Mucosa of stomach (tissue), 1 donor: ENCODE results near the gene ADCY4.
"Not testable (repeated sequence)": the region's sequence is repeated elsewhere in the genome, so short reads cannot be mapped to it uniquely, and the experiment has no call there.

ENCODE experiments used
- H3K27me3 ChIP-seq: one replicate; pipeline ENCODE4 v1.7.0; 2013; ENCODE audit warnings: mild to moderate bottlenecking, low read length; ENCODE audit not compliant: control insufficient read depth, insufficient read depth
- H3K36me3 ChIP-seq: one replicate; pipeline ENCODE4 v1.7.0; 2013; ENCODE audit warnings: low read length; ENCODE audit not compliant: control insufficient read depth, insufficient read depth
- H3K4me1 ChIP-seq: one replicate; pipeline ENCODE4 v1.7.0; 2013; ENCODE audit warnings: mild to moderate bottlenecking, low read length; ENCODE audit not compliant: control insufficient read depth, insufficient read depth
- H3K4me3 ChIP-seq: one replicate; pipeline ENCODE4 v1.7.0; 2013; ENCODE audit warnings: low read length
- H3K9ac ChIP-seq: one replicate; pipeline ENCODE4 v1.7.0; 2013; ENCODE audit warnings: mild to moderate bottlenecking, low read length, moderate library complexity
- H3K9me3 ChIP-seq: one replicate; pipeline ENCODE4 v1.7.0; 2013; ENCODE audit warnings: mild to moderate bottlenecking, low read length, moderate library complexity; ENCODE audit not compliant: control insufficient read depth
- donor health status: Pancreatic carcinoma.

Gene ADCY4

DNA sequence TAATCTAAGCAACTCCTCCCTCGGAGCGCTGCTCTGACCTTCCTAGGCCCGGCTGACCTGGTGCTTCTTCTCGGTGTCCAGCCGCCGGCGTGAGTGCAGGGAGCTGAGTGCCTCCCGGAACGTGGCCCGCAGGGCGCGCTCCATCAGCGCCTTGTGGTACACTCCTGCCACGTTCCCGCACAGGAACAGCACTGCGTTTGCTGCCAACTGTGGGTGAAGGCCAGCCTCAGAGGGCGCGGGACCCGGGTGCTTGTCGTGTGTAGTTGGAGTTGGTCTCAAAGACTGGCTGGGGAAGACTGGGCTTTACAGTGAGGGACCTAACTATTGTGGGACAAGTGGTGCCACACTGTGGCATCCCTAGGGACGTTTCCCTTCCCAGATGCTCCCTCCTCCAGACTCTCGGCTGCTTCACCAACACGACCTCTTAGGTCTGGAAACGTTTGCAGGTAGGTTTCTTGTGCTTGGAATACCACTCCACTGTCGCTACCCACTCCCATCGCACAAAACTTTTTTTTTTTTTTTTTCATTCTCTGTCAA is 3.1 kb downstream of the ADCY4 start:
- H3K9ac ChIP-seq, result no peak overlapping the region
- H3K4me1 ChIP-seq, result peaks cover 30% of the 10 kb centered on the region
- no peak overlapping the region for H3K4me3 ChIP-seq
- H3K27me3 ChIP-seq, result peaks cover 24% of the 10 kb centered on the region
- no peaks in the 10 kb centered on the region for H3K9me3 ChIP-seq
- H3K36me3 ChIP-seq, result no peaks in the 10 kb centered on the region

DNA sequence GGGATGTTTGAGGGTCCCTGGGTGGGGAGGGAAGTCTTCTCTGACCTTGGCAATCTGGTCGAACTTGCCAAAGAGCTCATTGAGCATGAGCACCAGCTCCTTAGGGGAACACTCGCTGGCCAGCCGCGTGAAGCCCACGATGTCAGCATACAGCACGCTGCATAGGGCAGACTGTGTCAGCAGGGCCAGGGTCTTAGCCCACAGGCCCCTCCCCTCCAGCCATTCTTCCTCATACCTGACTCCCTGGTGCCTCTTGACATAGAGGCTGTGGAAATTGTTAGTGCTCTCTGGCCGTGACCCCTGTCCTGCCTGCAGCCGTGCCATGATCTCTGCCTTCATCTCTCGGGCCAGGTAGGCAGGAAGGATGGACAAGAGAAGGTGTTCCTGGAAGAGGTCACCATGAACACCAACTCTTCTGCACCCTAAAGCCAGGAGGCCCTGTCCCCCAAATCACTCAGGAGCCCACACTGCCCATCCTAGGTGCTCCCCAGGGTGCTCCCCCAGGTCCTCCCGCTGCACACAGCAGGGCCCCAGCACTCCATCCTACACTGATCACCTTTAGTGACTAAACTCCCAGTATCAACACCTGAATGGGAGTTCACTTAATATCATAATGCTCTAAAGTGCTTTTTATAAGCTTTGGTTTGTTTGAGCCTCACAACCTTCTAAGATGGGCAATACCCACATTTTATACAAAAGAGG is 3.7 kb downstream of the ADCY4 start:
- H3K9me3 ChIP-seq, result no peaks in the 10 kb centered on the region
- peaks cover 30% of the 10 kb centered on the region for H3K4me1 ChIP-seq
- H3K27me3 ChIP-seq, result peaks cover 26% of the 10 kb centered on the region
- no peak overlapping the region for H3K9ac ChIP-seq
- no peaks in the 10 kb centered on the region for H3K36me3 ChIP-seq
- no peak overlapping the region for H3K4me3 ChIP-seq

DNA sequence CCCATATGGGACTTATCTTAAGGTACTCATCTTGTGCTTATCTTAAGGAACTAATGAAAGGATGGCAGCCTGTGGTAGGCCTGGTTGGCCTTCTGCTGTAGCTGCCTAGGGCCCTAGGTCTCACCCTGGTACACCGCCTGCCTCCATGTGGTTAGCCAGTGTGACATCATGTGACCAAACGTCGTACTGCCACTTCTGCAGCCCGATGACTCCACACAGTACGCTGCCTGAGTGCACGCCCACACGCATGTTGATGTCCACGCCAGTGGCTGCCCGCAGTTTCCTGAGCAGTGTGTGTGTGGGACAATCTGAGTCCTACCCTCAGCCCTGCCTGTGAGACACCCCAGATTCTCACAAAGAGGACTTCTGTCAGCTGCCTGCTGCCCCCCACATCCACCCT is 5.1 kb downstream of the ADCY4 start:
- H3K27me3 ChIP-seq, result peaks cover 24% of the 10 kb centered on the region
- H3K4me1 ChIP-seq, result peaks cover 26% of the 10 kb centered on the region
- H3K9ac ChIP-seq, result peak overlapping the region; percentile 15
- H3K36me3 ChIP-seq, result no peaks in the 10 kb centered on the region
- no peak overlapping the region for H3K4me3 ChIP-seq
- no peaks in the 10 kb centered on the region for H3K9me3 ChIP-seq

DNA sequence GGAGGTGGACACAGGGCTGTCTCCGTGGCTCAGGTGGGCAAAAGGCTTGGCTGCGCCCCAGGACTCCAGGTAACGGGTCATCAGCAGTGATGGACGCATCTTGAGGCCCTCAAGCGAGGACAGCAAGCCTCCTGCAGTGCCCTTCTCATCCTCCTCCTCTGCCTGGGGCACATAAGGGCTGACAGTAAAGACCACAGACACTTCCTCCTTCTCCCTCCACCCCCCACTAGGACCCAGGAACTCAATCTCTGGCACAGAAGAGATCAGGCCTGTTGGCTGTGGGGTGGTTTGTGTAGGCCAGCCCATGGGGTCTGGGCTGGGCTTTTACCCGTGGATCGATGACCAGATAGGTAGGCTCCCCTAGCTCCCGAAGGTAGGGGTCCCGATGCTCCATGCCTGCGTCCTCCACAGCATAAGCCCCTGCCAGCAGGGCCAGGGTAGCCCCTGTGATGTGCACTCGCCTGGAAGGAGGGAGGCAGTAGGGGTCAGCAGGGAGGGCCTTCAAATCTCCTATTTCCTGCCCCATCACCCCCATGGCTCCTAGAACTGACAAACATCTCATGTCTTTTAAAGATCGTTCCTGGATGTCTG is 5.7 kb downstream of the ADCY4 start:
- Histone ChIP-seq H3K4me1 (peaks cover 20% of the 10 kb centered on the region), H3K36me3 (no peaks in the 10 kb centered on the region), H3K9ac (peak overlapping the region; percentile 15), H3K4me3 (no peak overlapping the region), H3K9me3 (no peaks in the 10 kb centered on the region), H3K27me3 (peaks cover 19% of the 10 kb centered on the region)

DNA sequence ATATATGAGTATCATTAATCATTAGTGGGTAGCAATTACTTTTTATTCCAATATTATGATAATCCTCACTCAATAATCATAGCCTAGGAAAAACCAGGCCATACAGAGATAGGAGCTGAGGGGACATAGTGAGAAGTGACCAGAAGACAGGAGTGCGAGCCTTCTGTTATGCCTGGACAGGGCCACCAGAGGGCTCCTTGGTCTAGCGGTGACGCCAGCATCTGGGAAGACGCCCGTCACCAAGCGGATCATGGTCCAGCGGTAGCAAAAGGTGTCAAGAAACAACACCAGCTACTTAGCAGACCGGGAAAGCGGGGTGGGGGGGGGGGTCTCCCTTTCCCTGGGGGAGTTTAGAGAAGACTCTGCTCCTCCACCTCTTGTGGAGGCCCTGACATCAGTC is 7.0 kb downstream of the ADCY4 start:
- H3K4me1 ChIP-seq, H3K36me3 ChIP-seq, H3K9me3 ChIP-seq, H3K27me3 ChIP-seq, H3K9ac ChIP-seq, H3K4me3 ChIP-seq: not testable (repeated sequence)

DNA sequence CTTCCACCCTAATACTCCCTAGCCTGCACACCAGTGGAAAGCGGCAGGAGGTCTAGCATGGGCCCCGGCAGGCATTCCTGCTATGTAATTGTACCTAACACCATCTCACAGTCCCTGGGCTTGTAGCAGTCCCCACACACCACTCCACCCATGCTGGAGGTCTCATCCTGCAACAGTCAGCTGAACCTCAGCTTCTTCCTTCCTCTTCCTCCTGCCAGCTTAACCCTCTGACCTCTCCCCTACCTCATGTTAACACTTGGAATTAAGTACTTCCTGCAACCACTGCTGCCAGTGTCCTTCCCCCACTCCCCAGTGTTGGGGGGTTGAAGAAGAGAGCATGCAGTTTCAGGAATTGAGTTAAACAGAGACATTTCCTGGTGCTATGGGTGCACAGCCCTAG is 7.6 kb downstream of the ADCY4 start:
- no peaks in the 10 kb centered on the region for H3K9me3 ChIP-seq
- no peak overlapping the region for H3K9ac ChIP-seq
- no peaks in the 10 kb centered on the region for H3K36me3 ChIP-seq
- H3K4me1 ChIP-seq, result peaks cover 1% of the 10 kb centered on the region
- H3K4me3 ChIP-seq, result no peak overlapping the region
- H3K27me3 ChIP-seq, result peaks cover 10% of the 10 kb centered on the region

DNA sequence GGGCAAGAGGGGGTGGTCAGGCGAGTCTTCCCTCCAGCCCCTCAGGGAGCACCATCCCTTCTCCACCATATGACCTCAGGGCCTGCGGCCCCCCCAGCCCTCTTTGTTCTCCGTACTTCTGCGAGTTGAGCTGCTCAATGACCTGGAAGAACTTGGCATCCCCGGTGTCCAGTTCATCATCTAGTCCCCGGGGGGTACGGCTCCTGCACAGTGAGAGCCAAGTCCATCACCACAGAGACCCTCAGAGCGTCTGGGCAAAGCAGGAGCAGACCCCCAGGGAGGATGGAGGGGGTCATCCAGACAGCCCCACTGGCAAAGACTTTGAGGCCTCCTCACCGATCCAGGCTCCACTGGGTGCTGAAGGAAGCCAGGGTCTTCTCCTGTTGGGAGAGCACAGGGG is 8.9 kb downstream of the ADCY4 start:
- Histone ChIP-seq H3K9ac (no peak overlapping the region), H3K27me3 (peaks cover 10% of the 10 kb centered on the region), H3K36me3 (no peaks in the 10 kb centered on the region), H3K9me3 (no peaks in the 10 kb centered on the region), H3K4me1 (no peaks in the 10 kb centered on the region), H3K4me3 (no peak overlapping the region)

DNA sequence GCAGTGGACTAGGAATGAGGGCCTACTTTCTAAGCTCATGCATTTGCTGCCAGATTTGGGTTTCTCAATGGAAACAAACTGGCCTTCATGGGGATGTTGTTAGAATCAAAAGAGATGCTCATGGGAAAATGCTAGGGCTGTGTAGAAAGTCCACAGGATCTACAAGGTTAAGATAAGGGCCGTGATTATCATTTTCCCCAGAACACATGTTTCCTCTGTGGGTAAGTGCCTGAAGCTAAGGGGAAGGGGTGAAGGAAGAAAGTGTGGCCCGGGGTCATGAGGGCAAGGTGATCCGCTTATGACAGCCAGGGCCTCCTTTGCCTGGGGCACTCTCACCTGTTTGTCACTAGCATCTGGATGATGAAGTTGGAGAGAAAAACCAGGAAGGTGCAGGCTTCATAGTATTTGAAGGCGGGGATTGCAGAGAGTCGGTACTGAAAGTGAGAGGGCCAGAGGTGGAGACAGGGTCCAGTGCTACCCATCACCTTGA is 9.8 kb downstream of the ADCY4 start:
- Histone ChIP-seq H3K36me3 (no peaks in the 10 kb centered on the region), H3K9ac (no peak overlapping the region), H3K27me3 (peaks cover 10% of the 10 kb centered on the region), H3K9me3 (no peaks in the 10 kb centered on the region), H3K4me1 (no peaks in the 10 kb centered on the region), H3K4me3 (no peak overlapping the region)

DNA sequence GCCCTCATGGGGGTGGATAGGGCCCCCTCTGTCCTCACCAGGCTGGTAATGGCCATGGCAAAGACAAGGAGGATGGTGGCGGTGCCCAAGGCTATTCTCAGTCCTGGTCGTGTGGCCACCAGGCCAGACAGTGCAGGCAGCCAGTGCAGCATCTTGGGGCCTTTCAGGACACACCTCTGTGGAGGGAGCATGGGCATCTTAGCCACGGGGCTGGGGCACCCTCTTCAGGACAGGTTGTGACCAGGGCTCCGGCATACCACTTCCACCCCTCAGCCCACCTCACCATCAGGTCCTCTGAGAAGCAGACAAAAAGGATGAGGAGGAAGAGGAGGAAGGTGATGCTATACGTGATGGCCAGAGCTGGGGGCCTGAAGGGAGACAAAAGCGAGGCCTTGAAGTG is 10.8 kb downstream of the ADCY4 start:
- Histone ChIP-seq H3K9me3 (no peaks in the 10 kb centered on the region), H3K9ac (no peak overlapping the region), H3K4me1 (no peaks in the 10 kb centered on the region), H3K4me3 (no peak overlapping the region), H3K27me3 (peaks cover 11% of the 10 kb centered on the region), H3K36me3 (no peaks in the 10 kb centered on the region)

DNA sequence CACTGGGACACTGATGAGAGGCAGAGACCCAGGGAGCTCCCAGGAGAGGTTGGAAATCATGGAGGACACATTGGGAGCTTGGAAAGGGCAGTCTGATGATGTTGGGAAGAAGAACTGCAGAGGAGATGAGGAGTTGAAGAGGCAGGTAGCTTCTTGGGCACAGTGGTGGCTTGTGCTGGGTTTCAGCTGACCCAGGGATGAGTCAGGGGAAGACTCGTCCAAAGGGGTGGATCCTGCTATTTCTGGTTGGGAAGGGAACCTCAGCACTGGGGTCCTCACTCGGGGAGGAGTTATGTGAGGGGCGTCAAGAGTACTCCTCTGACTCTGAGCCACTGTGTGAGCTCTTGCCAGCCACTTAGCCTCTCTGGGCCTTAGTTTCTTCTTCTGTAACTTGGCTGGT is 11.5 kb downstream of the ADCY4 start:
- no peak overlapping the region for H3K9ac ChIP-seq
- no peaks in the 10 kb centered on the region for H3K9me3 ChIP-seq
- no peaks in the 10 kb centered on the region for H3K4me1 ChIP-seq
- H3K4me3 ChIP-seq, result no peak overlapping the region
- no peaks in the 10 kb centered on the region for H3K36me3 ChIP-seq
- peaks cover 10% of the 10 kb centered on the region for H3K27me3 ChIP-seq

DNA sequence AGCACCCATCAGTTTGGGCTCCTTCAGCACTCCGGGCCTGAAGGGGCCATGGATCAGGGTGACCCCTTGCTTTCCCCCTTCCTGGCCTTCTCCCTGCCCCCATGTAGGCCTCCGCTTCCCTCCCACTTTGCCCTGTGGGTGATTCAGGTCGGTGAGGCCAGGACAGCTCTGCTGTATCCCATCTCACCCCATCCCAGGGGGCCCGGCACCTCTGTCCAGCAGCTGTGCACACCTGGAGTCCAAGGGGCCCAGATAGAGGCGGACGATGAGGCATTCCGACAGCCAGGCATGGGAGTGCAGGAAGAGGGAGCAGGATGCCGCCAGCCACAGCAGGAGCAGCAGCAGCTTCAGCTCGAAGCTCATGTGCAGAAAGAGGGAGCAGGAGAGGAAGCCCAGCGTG is 12.2 kb downstream of the ADCY4 start:
- Histone ChIP-seq H3K4me1 (no peaks in the 10 kb centered on the region), H3K9ac (no peak overlapping the region), H3K4me3 (no peak overlapping the region), H3K27me3 (peaks cover 10% of the 10 kb centered on the region), H3K9me3 (no peaks in the 10 kb centered on the region), H3K36me3 (no peaks in the 10 kb centered on the region)

DNA sequence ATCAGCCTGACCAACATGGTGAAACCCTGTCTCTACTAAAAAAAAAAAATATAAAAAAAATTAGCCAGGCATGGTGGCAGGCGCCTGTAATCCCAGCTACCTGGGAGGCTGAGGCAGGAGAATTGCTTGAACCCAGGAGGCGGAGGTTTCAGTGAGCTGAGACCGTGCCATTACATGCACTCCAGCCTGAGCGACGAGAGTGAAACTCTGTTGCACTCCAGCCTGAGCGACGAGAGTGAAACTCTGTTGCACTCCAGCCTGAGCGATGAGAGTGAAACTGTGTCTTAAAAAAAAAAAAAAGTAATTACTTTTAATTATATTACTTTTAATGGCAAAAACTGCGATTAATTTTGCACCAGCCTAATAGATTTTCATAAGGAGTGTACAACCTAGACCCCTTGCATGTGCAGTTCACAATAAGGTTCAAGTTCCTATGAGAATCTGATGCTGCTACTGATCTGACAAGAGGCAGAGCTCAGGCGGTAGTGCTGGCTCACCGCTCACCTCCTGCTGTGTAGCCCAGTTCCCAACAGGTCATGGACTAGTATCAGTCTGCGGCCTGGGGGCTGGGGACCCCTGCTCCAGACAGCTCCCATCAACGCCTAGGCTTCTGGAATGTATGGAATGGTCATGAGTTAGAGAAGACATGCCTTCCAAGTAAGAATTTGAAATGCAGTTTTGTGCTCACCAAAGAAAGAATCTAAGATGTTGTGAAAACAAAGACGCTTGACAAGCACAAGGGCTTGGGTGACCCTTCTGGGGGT is 13.5 kb downstream of the ADCY4 start:
- Histone ChIP-seq H3K36me3 (no peaks in the 10 kb centered on the region), H3K27me3 (peaks cover 10% of the 10 kb centered on the region), H3K9me3 (no peaks in the 10 kb centered on the region), H3K9ac (no peak overlapping the region), H3K4me1 (peaks cover 2% of the 10 kb centered on the region), H3K4me3 (no peak overlapping the region)
